DND-41 (cell line): ENCODE measurements around the gene CFAP65.

Experiments used
- CTCF ChIP-seq: IDR thresholded peaks from 2 replicates; pipeline ENCODE4 v1.5.1; 2012; ENCODE audit warnings: borderline replicate concordance, low read length, moderate library complexity, mild to moderate bottlenecking; ENCODE audit not compliant: poor library complexity, severe bottlenecking; ENCODE audit errors: extremely low read depth
- EZH2 ChIP-seq: IDR thresholded peaks from 3 replicates; pipeline ENCODE4 v1.6.1; 2012; ENCODE audit warnings: borderline replicate concordance, low read depth, mild to moderate bottlenecking, moderate library complexity, low read length, inconsistent platforms; ENCODE audit not compliant: severe bottlenecking

GRCh38 chr2:219019436-219019835 is 21.9 kb downstream of the CFAP65 start:
- TF ChIP-seq CTCF (no peak), EZH2 (no peak)
